D721Med (cell line): Measurements from ENCODE around the gene LARGE2.

Experiments
- DNase-seq: peaks from one replicate; pipeline ENCODE4 v3.0.0; 2011; ENCODE audit warnings: low spot score; ENCODE audit not compliant: insufficient read length
- FAIRE-seq: peaks from 2 replicates; lab custom pipeline; 2011; peaks lifted over from hg19 to GRCh38; lab: Jason Lieb, UNC
- TF ChIP-seq, protein P1 (sequence below): IDR thresholded peaks from 2 replicates; pipeline ENCODE4 v1.5.1; 2012; ENCODE audit warnings: mild to moderate bottlenecking, control low read depth; ENCODE audit not compliant: insufficient read depth; ENCODE audit errors: missing control alignments

The LARGE2 gene

DNA sequence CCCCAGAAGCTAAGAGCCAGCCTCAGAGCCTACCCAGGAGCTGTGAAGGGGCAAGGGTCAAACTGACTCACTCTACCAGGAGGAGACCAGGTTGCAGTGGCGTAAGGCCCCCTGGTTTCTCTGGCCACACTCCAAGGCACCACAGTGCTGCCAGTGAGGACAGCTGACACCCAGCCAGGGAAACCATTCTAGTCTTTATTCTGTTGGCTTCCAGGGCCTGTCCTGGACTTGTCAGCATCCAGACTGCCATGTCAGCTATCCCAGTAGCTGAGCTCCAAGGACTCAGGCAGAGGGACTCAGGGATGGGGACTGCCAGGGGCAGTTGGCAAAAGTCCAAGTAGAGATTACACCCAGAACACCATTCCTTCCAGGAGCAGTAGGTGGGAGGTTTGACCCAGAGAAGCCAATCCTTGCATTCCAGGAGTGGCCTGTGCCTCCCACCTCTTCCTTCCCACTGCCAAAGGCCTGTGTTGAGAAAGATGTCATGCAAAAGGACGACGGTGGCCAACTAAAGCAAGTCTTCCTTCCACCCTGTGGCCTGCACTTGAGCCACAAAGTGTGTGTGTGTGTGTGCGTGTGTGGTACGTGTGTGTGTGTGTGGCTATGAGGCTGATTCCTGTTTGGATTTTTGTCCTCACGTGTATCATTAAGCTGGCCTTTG is 40.6 kb upstream of the LARGE2 start:
- FAIRE-seq = no peak
- DNase-seq = no peak
- TF ChIP-seq, protein P1, sequence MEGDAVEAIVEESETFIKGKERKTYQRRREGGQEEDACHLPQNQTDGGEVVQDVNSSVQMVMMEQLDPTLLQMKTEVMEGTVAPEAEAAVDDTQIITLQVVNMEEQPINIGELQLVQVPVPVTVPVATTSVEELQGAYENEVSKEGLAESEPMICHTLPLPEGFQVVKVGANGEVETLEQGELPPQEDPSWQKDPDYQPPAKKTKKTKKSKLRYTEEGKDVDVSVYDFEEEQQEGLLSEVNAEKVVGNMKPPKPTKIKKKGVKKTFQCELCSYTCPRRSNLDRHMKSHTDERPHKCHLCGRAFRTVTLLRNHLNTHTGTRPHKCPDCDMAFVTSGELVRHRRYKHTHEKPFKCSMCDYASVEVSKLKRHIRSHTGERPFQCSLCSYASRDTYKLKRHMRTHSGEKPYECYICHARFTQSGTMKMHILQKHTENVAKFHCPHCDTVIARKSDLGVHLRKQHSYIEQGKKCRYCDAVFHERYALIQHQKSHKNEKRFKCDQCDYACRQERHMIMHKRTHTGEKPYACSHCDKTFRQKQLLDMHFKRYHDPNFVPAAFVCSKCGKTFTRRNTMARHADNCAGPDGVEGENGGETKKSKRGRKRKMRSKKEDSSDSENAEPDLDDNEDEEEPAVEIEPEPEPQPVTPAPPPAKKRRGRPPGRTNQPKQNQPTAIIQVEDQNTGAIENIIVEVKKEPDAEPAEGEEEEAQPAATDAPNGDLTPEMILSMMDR = no peak

DNA sequence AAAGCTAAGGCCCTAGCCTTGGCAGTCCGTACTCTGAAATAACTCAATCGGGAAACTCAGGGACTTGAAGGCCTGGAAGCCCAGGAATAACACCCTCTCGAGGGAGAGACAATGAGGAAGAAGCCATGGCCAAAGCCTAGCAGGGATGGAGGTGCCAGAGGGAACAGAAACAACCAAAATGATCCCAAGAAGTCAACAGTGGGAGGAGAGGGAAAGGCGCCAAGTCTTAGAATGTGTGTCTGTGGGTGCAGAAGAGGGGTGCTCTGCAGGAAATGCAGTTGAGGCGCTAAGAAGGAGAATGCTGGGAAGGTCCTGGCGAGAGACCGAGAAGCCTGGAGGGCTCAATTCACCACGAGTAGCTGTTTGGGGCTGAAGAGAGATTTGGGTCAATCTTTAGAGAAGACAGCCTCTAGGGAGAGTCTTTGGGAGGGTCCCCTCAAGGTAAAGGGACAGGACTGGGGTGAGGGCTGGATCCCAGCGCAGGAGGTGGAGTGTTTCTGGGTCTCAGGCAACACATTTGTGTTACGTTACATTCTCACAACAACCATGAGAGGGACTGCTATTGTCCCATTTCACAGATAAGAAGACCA is 37.8 kb upstream of the LARGE2 start:
- DNase-seq = no peak
- FAIRE-seq = no peak
- TF ChIP-seq, protein P1 = no peak

DNA sequence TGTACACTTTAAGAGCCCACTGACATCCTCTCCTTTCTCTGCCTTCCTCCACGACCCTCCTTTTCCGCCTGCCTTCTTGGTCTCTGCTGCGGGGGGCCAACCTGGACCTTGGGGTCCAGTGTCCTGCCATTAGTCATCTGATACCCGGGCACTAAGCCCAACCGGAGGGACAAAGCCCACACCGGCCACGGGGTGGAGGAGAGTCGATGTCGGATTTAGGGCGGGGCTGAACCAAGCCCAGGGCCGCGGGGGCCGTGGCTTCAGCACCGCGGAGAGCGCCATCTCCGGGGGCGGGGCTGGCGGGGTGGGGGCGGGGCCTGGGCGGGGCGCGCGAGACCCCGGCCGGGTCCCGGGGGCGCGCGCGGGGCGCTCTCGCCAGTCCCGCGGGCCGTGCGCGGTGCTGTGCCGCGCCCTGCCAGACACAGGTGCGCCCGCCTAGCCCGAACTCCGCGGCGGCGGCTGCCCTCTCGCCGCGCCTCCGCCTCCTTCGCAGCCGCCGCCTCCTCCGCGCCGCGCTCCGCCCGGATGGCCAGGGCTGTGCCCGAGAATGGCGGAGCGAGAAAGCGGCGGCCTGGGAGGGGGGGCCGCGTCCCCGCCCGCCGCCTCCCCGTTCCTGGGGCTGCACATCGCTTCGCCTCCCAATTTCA is 37.1 kb upstream of the LARGE2 start, which contains the start of gene MAPK8IP1:
Gene MAPK8IP1, plus strand, starts transcription at position 378 of the 647 bp plus-strand sequence. Its CDS starts 170 bp downstream, at position 548.
- FAIRE-seq (no peak), DNase-seq (peak; percentile 86)
- TF ChIP-seq, protein P1 = no peak

DNA sequence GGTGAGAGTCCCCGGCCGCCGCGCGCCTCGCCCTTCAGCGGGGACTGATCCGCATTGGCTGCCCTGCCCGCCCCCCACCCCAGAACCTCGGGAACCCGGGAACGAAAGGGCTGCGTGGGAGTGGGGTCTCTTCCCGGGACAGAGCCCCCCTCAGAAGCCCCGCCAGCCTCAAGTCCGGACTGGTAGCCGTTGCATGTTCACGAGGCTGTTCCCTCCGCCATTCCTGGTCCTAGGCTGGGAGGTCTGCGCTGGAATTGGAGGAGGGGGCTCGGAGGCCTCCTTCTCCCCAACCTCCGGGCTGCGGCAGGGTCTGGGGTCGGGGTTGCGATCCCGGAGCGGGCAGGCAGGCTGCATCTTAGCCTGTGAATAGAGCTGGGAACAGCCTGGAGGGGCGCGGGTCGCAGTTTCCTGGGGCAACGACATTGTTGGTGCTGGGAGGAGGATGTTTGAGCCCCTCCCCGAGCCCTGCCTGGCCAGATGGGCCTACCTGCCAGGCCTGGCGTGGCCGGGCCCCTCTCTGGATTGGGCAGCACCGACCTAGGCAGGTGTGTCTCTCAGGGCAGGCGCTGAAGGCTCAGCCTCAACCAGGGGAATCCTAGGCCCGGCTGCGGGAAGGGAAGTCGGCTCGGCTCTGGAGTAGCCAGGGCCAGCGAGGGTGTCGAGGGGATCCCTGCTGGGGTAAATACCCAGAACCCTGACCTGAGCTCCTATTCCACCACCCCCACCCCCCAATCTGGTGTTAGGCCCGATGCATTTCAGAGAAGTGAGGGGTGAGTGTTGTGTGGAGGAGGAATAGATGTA is 36.3 kb upstream of the LARGE2 start:
- DNase-seq = no peak
- TF ChIP-seq, protein P1 = no peak
- FAIRE-seq = no peak

- FAIRE-seq (no peak), DNase-seq (no peak)
- TF ChIP-seq, protein P1 = no peak
Measured at GRCh38 chr11:45886816-45887520, 35.5 kb upstream of the LARGE2 start.

GRCh38 chr11:45887587-45887986 is 34.9 kb upstream of the LARGE2 start:
- TF ChIP-seq, protein P1 = no peak
- no peak for FAIRE-seq
- DNase-seq = no peak
